Activated T-helper 1 cell treated with anti-CD3 and anti-CD28 coated beads, Interleukin-2, amount 50 U/mL, for 16 hours (primary cell): ENCODE measurements around the gene NCKAP5.

ENCODE experiments used
- DNase-seq, 2 donors: peaks; one replicate each; pipeline ENCODE4 v3.0.0-alpha.2; 2020; ENCODE audit warnings: low read depth in 1 of 2, low spot score in 1 of 2

Gene NCKAP5

DNA sequence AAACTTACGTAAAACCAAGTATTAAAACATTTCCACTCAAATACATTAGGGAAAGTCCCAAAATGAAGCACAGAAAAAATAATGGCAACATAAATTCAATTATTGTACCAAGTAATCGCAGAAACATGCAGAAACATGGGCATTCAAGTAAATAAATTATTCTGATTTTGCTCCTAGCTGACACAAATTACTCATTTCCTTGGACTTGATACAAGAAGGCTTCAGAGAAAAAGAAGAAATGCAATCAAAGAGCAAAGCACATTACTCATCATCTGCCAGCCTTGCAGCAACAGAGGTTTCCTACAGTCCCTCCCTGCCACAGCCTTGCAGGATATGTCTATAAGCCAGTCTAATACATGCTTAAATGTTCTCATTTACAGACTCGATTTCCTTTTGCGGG is 458.5 kb downstream of the NCKAP5 start:
- DNase-seq, result no peak

DNA sequence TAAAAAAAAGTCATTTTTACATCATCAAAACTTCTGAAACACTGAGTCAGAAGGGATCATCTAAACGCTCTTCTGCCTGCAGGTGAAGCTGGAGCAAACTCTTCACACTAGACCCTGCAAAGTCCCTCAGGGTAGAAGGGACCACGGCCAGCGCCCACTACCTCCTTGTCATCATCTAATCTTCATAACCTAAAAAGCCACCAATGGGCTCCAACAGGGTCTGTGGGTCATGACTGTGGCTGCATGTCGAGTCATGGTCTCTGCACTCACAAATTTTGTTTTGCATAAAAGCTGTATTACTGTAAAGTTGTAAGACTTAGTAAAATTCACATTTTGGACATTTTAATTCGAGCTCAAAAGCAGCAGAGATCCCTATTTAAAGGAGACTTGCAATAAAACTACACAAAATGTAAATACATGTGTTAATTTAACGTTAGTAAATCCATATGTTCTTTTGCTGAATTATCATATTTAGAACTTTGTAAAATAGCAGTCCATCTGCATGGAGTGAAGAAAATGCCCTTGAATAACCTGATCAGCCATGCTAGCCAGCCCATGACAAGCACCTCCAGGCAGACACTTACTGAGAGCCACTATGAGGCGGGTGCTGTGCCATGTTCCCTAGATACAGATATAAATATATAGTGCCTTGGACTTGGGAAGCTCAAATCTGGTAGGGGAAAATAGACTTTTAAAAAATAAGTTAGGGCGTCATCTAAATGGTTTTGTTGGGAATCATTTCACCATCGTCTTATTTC is 461.0 kb downstream of the NCKAP5 start:
- no peak for DNase-seq

DNA sequence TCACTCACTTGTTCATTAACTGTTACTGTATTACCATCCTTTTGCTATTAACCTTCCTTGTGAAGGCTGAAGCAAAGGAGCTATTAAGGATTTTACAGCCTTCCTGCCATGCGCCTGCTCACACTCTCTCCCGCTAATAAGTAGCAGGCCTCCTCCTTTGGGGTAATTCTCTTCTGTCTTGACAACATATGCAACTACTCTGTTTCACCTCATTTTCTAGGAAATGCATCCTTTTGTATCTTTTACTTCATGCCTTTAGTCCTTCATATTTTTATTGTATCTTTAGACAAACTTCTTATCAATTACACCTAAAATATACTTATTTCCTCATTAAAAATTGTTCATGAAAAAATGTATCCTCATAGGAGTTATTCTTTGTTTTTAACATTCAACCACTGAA is 463.4 kb downstream of the NCKAP5 start:
- no peak for DNase-seq

DNA sequence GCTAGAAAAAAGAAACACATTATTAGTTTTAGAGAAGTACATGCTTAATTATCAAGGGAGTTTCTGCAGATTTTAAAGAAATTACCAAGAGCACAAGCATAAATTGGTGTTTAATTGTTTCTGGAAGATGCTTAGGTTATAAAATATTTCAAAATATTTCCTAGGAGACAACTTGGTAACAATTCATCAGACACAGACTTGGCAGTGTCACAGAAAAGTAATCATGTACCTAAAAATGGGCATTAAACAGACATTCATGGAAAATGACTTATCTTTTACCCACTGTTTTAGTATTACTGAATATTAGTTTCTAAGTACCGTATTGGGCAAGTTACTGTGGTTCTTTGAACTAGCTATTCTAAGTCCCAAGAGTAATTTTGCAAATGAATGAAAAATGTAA is 469.5 kb downstream of the NCKAP5 start:
- no peak for DNase-seq

DNA sequence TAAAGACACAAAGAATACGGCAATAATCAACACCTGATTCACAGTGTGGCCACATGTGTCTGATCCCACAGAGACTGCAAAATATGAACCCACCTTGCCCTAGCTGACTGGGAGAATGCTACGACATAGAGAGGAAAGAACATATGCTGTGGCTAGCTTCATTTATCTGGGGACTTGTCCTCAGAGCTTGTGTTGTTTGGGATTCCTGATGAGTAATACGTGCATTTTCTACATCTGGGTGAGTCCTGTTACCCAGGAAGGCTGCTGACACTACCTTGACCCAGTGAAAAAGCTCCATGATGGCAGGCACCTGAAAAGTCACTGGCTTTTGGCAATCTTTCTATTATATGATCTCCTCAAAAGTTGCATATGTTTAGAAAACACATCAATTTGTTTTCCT is 470.6 kb downstream of the NCKAP5 start:
- DNase-seq, result no peak

DNA sequence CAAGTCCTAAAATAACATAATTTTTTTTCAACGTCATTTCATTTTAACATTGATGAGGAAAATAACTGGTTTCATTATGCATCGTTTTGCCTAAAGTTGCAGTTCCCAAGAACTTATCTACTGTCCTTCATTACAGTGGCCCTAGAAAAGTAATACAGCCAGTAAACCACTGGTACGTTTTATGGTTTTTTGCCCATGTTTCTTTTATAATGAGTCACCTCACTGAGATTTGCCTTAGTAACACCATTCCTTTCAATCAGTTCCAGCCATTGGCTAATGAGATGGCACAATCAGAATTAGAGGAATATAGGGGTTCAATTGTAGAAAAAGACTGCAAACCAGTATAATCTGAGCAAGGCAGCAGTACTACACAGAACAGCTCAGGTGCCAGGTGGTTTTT is 475.7 kb downstream of the NCKAP5 start:
- no peak for DNase-seq

DNA sequence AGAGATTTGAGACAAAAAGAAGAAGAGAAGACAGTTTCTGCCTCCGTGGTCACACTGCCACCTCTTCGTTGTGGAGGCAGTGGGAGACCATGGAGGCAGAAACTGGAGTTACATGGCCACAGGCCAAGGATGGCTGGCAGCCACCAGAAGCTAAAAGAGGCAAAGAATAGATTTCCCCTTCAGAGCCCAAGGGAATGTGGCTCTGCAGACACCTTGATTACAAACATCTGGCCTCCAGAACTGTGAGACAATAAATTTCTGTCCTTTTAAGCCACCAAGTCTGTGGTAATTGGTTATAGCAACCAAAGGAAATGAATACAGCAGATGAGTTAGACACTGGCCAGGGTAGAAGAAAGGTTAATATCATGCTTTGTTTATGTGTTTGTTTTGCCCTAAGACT is 477.9 kb downstream of the NCKAP5 start:
- DNase-seq, result no peak

DNA sequence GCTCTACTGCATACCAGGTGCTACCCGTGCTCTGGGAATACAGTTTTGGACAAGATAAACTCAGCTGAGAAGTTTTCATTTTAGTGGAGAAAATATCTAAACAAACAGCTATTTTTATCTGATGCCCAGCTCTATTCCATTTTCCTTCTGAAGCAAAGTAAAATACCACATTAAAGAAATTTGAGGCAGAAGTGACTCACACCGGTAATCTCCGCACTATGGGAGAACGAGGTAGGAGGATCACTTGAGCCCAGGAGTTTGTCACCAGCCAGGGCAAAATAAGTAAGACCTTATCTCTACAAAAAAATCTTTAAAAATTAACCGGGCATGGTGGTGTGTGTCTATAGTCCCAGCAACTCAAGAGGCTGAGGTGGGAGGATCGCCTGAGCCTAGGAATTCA is 482.1 kb downstream of the NCKAP5 start:
- DNase-seq, result no peak

DNA sequence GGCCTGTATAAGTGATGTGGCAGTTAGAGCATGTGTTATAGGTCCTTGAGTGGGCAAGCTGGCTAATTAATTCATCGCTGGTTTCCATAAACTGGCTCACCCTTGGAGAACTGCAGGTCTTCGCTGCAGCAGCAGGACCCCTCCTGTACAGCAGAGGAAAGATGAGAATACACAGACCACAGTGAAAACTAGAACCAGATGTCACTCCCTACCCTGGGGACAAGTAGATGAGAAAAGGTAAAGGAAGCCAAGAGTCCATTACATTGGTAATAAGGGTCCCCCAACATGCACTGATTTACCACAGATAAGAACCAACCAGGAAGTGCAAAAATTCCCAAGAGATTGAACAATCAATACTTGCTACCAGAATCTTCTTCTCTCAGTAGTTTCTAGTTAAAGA is 482.6 kb downstream of the NCKAP5 start:
- no peak for DNase-seq

DNA sequence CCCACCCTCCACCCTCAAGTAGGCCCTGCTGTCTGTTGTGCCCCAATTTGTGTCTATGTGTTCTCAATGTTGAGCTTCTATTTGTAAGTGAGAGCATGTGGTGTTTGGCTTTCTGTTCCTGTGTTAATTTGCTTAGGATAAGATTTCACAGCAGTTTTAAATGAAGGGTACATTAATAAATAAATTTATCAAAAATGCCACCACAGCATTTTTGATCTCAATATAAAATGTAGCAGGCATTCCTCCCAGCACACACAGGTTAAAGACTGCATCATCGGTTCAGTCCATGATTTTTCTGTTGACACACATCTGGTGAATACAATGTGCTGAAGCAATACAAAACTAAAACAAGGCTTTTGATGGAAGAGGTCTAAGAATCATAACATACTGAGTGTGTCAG is 486.2 kb downstream of the NCKAP5 start:
- DNase-seq, result no peak

DNA sequence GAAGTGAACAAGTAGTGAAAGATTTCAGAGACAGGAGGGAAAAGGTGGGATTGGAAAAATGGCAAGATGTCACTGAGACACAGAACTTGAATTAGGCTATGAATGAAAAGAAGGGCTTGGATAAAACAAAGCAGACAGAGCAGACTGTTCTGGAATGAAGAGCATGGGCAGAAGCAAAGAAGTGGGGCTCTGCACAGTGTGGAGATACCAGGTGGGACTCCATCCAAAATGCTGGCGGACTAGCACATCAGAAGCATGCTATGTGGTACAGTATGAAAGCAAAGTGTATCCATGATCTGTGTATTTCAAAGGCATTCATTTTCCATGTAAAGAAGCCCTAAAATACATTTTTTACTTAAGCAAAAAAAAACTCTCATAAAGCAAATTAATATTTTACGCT is 487.4 kb downstream of the NCKAP5 start:
- no peak for DNase-seq

DNA sequence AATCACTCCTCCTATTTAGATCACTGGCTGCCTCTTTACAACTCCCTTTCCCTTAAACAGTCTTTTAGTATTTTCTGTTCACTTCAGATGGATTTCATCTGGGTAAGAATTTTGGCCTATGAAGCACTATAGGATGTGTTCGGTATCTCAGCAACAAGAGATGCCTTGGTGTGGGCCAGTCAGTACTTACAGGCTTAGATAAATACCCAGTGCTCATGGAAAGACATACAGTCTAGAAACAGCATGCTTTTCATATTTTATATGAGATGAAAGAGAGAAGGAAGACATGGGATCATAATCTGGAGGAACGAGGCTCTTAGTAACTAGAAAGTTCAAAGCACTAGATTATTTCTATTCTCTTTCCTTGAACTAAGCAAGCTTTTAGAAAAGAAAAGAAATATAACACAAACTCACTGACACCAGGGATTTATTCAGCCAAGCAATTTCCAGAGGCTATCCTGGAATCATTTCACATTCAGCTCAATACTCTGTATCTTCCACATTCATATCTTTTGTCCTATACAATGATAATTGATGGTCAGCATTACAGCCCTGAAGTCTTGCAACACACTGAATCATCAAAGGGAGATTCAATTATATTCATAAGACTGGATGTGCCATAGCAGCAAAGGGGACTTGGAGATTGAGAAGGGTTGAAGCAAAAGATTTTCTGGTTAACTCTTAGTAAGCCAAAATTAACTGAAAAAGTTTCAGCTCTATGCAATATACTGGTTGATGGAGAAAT is 489.4 kb downstream of the NCKAP5 start:
- no peak for DNase-seq

DNA sequence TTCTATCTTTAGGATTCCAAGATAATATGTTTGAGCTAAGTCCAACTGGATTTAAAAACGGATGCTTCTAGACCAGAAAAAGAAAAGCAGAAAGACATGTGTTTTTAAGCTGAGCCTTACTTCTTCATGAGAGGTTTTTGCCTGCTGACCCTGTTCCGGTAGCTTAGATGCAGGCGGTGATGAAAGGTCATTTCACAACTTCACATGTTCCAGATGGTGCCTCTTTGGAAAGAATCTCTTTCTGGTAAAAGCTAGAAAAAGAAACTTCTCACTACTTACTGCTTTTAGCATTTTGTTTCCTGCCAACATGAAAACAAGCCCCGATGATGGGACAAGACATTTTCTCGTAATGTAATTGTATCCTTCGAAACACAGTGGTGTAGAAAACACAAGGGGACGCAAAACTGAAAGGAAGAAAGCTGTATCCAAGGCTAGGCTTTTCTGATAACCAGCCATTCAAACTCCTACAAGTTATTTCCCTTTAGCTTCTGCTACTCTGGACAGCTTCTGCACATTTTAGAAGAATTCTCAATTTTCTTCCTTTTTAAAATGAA is 490.9 kb downstream of the NCKAP5 start:
- DNase-seq, result no peak

DNA sequence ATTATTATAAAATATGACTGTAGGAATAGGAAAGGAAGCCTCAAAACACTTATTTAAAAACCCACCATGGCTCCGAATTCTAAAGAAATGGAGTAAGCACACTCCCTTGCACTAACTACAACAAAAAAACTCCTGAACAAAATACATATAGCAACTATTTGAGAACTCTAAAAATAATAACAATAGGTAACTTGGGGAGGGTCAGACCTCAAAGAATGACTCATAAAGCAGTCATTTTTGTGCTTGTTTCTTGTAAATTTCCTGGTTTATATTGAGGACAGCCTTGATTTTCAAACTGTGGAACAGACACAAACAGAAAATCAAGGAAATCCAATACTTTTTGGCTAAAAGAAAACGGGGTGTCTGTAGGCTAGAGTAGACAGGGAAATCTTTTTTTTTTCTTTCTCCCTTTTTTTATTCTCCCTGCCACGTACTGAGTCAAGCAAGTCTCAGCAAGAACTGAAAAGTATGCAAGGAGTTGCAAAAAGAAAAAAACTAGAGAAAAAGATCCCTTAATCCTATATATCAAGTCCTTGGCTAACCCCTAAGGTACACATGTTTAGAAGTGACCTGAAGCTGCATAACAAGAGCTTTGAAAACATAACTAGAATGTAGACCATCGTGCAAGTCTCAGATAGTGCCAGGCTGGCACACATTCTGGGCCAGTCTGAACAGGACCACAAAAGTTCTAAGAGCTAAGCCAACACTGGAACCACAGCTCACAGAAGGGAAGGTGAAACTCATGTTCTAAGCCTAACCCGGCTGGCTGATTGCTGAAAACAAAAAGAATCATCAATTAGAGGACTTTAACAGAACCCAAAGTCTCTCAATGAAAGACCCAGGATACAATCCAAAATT is 495.2 kb downstream of the NCKAP5 start:
- DNase-seq, result no peak

DNA sequence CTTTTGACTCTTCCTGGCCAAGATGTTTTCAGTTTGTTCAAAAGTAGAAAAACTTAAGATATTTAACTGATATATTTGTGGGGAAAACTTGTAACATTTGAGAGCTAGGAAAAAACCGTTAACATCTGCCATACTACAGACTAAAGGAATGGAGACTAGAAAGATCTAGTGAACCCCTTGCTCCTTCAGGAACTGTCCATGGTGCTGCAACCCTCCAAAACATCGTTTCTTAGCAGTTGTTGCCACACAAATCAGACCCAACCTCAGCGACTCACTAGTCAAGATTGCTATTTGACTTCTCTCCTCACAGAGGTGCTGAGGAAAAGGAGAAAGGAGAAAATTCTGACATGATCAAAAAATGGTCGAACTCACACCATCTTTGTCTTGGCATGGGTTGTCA is 504.5 kb downstream of the NCKAP5 start:
- no peak for DNase-seq

DNA sequence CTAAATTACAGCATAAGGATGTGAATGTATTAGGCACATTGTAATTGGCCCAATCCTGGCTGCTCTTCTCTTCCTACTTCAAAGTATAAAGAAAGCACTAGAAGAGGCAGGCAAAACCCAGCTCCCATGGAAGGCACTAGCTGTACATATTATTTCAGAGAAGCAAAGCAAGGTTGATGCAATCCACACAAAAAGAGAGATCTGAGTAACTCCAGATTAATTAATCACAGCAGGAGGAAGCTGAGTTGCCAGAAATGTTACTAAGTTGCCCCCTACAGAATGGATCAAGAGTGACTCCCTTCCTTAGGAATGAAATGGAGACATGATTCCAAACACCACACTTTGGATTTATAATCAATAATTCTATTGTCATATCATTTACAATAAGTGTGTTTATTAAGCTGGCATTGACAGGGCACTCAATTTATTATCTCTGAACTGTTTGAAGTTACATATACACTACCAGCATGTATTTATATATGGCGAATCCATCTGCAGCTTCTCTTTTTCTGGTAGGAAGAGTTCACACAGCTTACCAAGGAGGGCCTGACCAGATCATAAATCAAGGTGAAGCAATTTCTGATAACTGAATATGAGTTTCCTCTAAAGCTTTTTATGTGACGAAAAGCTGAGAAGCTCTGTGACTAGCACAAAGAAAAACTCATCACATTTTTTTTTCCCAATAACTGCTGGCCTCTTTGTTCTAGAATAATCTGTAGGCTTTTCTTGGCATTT is 505.2 kb downstream of the NCKAP5 start:
- no peak for DNase-seq

DNA sequence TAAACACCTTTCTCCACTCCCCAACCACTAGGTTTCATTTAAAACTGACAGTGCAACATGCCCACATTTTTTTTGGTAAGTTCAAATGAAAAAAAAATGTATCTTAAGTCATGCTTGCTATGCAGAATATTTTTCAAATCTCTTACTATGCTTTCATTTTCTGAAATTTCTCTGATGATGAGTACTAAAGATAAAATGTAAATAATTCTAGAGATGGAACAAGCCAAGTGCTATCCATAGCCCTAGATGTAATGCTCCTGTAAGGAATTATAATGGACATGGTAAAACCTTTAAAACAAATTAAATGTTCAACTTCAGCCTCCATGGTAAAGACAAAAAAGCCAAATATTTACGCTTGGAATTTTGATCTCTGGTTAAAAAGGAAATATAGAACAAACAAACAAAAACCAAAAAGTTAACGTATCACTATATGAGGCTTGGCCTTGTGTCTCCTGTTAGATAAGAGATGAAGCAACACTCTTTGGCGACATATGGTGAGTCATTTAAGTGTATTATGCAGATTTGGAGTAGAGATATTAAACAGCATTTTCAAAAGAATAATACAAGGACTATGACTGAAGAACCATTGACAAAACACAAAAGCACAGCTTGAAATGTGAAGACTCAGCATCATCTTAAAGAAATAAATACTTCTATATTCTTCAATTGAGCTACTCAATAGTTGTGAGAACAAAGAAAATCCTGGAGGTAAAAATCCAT is 506.2 kb downstream of the NCKAP5 start:
- DNase-seq, result no peak

DNA sequence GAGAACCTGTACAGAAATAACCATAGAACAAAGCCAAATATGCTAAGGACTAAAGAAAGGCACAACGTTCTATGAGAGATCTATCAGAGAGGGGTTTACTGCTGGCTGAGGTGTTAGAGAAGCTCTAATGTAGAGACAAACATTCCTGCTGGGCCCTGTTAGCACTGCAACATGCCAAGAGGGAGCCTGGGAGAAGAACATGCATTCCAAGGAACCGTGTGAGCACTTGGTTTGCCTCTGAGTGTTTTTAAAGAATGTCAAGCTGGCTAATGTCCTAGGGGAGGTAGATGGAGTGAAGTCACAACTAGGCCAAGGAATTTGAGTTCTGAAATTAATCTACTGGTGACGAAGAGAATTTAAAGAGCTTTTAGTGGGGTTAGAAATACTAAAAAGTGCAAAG is 514.0 kb downstream of the NCKAP5 start:
- no peak for DNase-seq

DNA sequence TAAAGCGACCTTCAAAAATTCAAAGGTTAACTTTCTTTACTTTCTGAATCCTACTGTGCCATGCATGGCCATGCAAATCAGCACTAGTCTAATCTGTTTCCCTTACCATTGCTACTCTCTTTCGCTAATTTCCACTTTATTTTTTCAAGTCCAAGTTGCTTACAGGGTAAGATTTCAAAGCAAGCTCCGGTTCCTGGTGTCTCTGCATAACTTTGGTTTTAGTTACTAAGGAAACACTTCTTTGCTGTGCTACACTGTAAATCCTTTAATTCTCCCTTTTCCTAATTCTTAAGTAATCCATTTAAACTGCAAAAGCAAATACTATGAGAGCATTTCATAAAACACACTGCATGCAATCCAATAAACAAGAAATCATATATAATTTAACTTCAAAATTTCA is 514.7 kb downstream of the NCKAP5 start:
- no peak for DNase-seq

DNA sequence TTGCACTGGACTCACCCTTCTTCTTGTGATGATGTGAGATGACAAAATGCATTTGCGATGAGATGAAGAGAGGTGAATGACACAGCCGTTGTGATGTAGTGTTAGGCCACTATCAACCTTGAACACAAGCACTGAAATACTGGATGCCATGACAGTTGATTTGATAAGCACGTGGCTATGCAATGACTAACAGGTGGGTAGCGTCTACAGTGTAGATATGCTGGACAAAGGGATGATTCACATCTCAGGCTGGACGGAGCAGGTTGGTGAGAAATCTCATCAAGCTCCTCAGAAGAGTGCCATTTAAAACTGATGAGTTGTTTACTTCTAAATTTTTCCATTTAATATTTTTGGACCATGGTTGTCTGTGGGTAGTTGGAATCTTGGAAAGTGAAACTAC is 522.5 kb downstream of the NCKAP5 start:
- DNase-seq, result no peak
